Measurements from ENCODE around the gene AKR1D1. TPM values are rescaled to one million over a fixed set of nuclear protein-coding genes. Genes with fewer than 3 reads are reported as not detected.

AKR1D1 gene
- total and polyA plus RNA-seq, 2 donors (not counting 1 experiment from before 2014, with no cell fraction given) = not detected

GRCh38 chr7:138063400-138063799 lies 12.9 kb upstream of the AKR1D1 start:
- Histone ChIP-seq H3K27ac (ENCODE audit: low read length in 2 of 2) (no peak overlapping the region), H3K9me3 (ENCODE audit: control extremely low read depth in 1 of 3, control insufficient read depth in 2 of 3, insufficient read depth in 1 of 3, low read length in 2 of 3) (no peaks in the 10 kb centered on the region), H3K4me3 (ENCODE audit: control extremely low read depth in 1 of 5, extremely low read depth in 1 of 5, insufficient read depth in 1 of 5, low read depth in 2 of 5, low read length in 4 of 5) (no peak overlapping the region), H3K79me2 (ENCODE audit: control insufficient read depth, insufficient read depth, low read length) (no peaks in the 10 kb centered on the region), H2AFZ (ENCODE audit: insufficient read depth, low read depth, low read length, poor library complexity, severe bottlenecking) (no peak overlapping the region), H3K9ac (ENCODE audit: low read length) (no peak overlapping the region), H3K4me1 (ENCODE audit: control insufficient read depth in 2 of 2, insufficient read depth in 2 of 2, low read length in 2 of 2) (no peaks in the 10 kb centered on the region), H3K27me3 (replicated peaks in 1 of 4; ENCODE audit: control extremely low read depth in 1 of 4, control insufficient read depth in 3 of 4, insufficient read depth in 4 of 4, low read length in 3 of 4) (no peaks in the 10 kb centered on the region), H4K20me1 (ENCODE audit: control insufficient read depth, insufficient read depth, low read length, poor library complexity, severe bottlenecking) (no peaks in the 10 kb centered on the region), H3K36me3 (replicated peaks in 1 of 2; ENCODE audit: control extremely low read depth in 1 of 2, control insufficient read depth in 1 of 2, extremely low read depth in 1 of 2, insufficient read depth in 2 of 2, low read length in 1 of 2) (no peaks in the 10 kb centered on the region), H3K4me2 (replicated peaks; ENCODE audit: low read depth, low read length, poor library complexity, severe bottlenecking) (no peak overlapping the region)
- Mint-ChIP-seq H3K27me3 (peaks cover 2% of the 10 kb centered on the region), H3K4me1 (no peaks in the 10 kb centered on the region), H3K4me3 (no peak overlapping the region), H3K9me3 (ENCODE audit: insufficient read depth) (no peaks in the 10 kb centered on the region), H3K27ac (no peak overlapping the region)
- intact Hi-C loops (cut with micrococcal nuclease) = no loop called here
- TF ChIP-seq CTCF (IDR thresholded peaks at IDR 0.05) (no peak), EZH2 (IDR thresholded peaks at IDR 0.05; ENCODE audit: borderline replicate concordance, insufficient read depth, low read depth, low read length, poor library complexity, severe bottlenecking) (no peak)
- no peak for DNase-seq
- ChIA-PET CTCF (no interaction called here), POLR2A (no interaction called here)
- WGBS (ENCODE audit: insufficient coverage) = no CpG with 5 or more reads among the region's 2 CpGs
- no peak for ATAC-seq (ENCODE audit: low read depth)

- ChIA-PET CTCF (no interaction called here), POLR2A (no interaction called here)
Measured at GRCh38 chr7:138064856-138065357, 11.4 kb upstream of the AKR1D1 start.

More at GRCh38 chr7:138064856-138065357, 11.4 kb upstream of the AKR1D1 start:
- H3K9me3 ChIP-seq (ENCODE audit: control extremely low read depth in 1 of 3, control insufficient read depth in 2 of 3, insufficient read depth in 1 of 3, low read length in 2 of 3) = no peaks in the 10 kb centered on the region
- H3K4me1 ChIP-seq (ENCODE audit: control insufficient read depth in 2 of 2, insufficient read depth in 2 of 2, low read length in 2 of 2) = no peaks in the 10 kb centered on the region
- DNase-seq (no peak), ATAC-seq (ENCODE audit: low read depth) (no peak)
- H3K27me3 Mint-ChIP-seq = no peaks in the 10 kb centered on the region
- no peak overlapping the region for H3K4me3 ChIP-seq (ENCODE audit: control extremely low read depth in 1 of 5, extremely low read depth in 1 of 5, insufficient read depth in 1 of 5, low read depth in 2 of 5, low read length in 4 of 5)
- intact Hi-C loops (cut with micrococcal nuclease) = no loop called here
- no peaks in the 10 kb centered on the region for H4K20me1 ChIP-seq (ENCODE audit: control insufficient read depth, insufficient read depth, low read length, poor library complexity, severe bottlenecking)
- no peak overlapping the region for H3K9ac ChIP-seq (ENCODE audit: low read length)
- H3K27ac ChIP-seq (ENCODE audit: low read length in 2 of 2) = no peak overlapping the region
- no peaks in the 10 kb centered on the region for H3K36me3 ChIP-seq (replicated peaks in 1 of 2; ENCODE audit: control extremely low read depth in 1 of 2, control insufficient read depth in 1 of 2, extremely low read depth in 1 of 2, insufficient read depth in 2 of 2, low read length in 1 of 2)
- H3K9me3 Mint-ChIP-seq (ENCODE audit: insufficient read depth) = no peaks in the 10 kb centered on the region
- H3K4me3 Mint-ChIP-seq = no peak overlapping the region
- no peaks in the 10 kb centered on the region for H3K4me1 Mint-ChIP-seq
- H3K27me3 ChIP-seq (replicated peaks in 1 of 4; ENCODE audit: control extremely low read depth in 1 of 4, control insufficient read depth in 3 of 4, insufficient read depth in 4 of 4, low read length in 3 of 4) = no peaks in the 10 kb centered on the region
- TF ChIP-seq EZH2 (IDR thresholded peaks at IDR 0.05; ENCODE audit: borderline replicate concordance, insufficient read depth, low read depth, low read length, poor library complexity, severe bottlenecking) (no peak), CTCF (IDR thresholded peaks at IDR 0.05) (no peak)
- H2AFZ ChIP-seq (ENCODE audit: insufficient read depth, low read depth, low read length, poor library complexity, severe bottlenecking) = no peak overlapping the region
- no peak overlapping the region for H3K4me2 ChIP-seq (replicated peaks; ENCODE audit: low read depth, low read length, poor library complexity, severe bottlenecking)
- no peak overlapping the region for H3K27ac Mint-ChIP-seq
- 100% methylated on average over 1 of the region's 5 CpGs for WGBS (ENCODE audit: insufficient coverage)
- no peaks in the 10 kb centered on the region for H3K79me2 ChIP-seq (ENCODE audit: control insufficient read depth, insufficient read depth, low read length)

Measured in B cell (primary cell).